Ascending aorta (tissue), 2 donors: ENCODE measurements around the gene ELL2. TPM values are rescaled to one million over a fixed set of nuclear protein-coding genes. Genes with fewer than 3 reads are reported as not detected.
"Not testable (repeated sequence)": the region's sequence is repeated elsewhere in the genome, so short reads cannot be mapped to it uniquely, and the experiment has no call there.

Source experiments
- DNase-seq, 2 donors: peaks; one replicate each; pipeline ENCODE4 v3.0.0-alpha.2; 2019; ENCODE audit warnings: low spot score in 2 of 2
- H3K27ac ChIP-seq, 2 donors: fragments of 200-600 bp; sonication (generic); one replicate each; pipeline ENCODE4 v1.5.1; 2016 to 2017; ENCODE audit warnings: mild to moderate bottlenecking in 1 of 2
- H3K27me3 ChIP-seq: fragments of 200-600 bp; sonication (generic); one replicate; pipeline ENCODE4 v1.5.1; 2017
- H3K36me3 ChIP-seq, 2 donors: fragments of 200-600 bp; sonication (generic); one replicate each; pipeline ENCODE4 v1.5.1; 2016
- H3K4me1 ChIP-seq, 2 donors: fragments of 200-600 bp; sonication (generic); one replicate each; pipeline ENCODE4 v1.5.1; 2016 to 2017; ENCODE audit warnings: mild to moderate bottlenecking in 1 of 2
- H3K4me3 ChIP-seq, 2 donors: fragments of 200-600 bp; sonication (generic); one replicate each; pipeline ENCODE4 v1.5.1; 2016 to 2017; ENCODE audit warnings: mild to moderate bottlenecking in 1 of 2
- H3K9me3 ChIP-seq, 2 donors: fragments of 200-600 bp; sonication (generic); one replicate each; pipeline ENCODE4 v1.5.1; 2016
- intact Hi-C: fragments of 100-400 bp; cut with DNase I; formaldehyde crosslinking; loops from one replicate; pipeline ENCODE4 v1.15.1; 2023
- total RNA-seq: library from RNA; depleted of rRNA; stranded (reverse); fragments of >200 nt; gene quantifications from one replicate; pipeline ENCODE4 v1.1.0, GENCODE V29; 2016
- TF ChIP-seq, protein P1 (sequence below), 3 experiments: fragments of 200-600 bp in 2 of 3; fragments of 450-650 bp in 1 of 3; sonication (generic) in 2 of 3; IDR thresholded peaks; one replicate each; pipeline ENCODE4 v1.5.1; 2016 to 2019; ENCODE audit warnings: antibody characterized with exemption in 3 of 3, mild to moderate bottlenecking in 1 of 3, moderate library complexity in 1 of 3

The ELL2 gene
- total RNA-seq, 1 donor from 2014 or later: 26.0 TPM

DNA sequence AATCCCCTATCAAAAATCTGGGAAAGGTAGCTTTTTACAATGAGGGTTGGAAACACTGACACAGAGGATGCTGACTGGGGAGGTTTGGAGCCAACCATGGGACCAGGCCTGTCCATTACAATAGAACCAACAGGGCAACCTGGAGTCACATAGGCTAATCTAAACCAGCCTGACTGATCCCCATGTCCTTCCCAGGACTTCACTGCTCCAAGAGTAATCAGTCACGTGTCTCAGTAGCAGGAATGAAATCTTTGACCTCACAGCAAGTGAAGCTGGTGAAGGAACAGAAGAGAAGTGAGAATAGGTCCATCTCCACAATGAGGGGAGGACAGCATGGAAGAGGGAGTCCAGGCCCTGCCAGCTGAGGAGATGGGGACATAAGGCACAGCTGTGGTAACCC, 123.1 kb downstream of the ELL2 start:
- intact Hi-C loops: no loop called here

DNA sequence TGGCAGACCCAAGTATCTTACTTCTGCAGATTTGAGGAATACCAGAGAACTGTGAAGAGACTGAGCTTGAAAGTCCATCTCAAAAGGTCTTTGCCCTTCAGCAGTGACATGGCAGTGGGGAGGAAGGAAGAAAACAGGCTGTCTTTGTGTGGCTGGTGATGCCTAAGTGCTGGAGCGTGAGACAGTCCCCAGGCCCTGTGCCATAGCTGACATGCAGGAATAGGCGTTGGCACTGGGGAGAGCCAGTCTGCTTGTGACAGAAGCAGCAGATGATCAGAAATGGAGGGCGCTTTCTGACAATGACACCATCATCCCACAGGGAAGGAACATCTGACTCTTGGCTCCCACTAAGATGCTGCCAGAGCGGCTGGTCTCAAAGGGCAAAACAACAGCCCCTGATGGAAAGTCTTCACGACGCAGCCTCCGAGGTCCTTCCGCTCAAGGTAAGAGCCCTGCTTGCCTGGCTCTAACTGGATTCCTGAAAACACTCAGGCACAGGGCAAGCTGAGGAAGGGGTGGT, 123.6 kb downstream of the ELL2 start:
- H3K27ac ChIP-seq: no peak overlapping the region
- no peak overlapping the region for H3K4me3 ChIP-seq
- H3K4me1 ChIP-seq: peaks cover 3 to 19% of the 10 kb centered on the region in 2 donors
- intact Hi-C loops: no loop called here
- DNase-seq: no peak
- H3K27me3 ChIP-seq: no peaks in the 10 kb centered on the region
- TF ChIP-seq, protein P1, sequence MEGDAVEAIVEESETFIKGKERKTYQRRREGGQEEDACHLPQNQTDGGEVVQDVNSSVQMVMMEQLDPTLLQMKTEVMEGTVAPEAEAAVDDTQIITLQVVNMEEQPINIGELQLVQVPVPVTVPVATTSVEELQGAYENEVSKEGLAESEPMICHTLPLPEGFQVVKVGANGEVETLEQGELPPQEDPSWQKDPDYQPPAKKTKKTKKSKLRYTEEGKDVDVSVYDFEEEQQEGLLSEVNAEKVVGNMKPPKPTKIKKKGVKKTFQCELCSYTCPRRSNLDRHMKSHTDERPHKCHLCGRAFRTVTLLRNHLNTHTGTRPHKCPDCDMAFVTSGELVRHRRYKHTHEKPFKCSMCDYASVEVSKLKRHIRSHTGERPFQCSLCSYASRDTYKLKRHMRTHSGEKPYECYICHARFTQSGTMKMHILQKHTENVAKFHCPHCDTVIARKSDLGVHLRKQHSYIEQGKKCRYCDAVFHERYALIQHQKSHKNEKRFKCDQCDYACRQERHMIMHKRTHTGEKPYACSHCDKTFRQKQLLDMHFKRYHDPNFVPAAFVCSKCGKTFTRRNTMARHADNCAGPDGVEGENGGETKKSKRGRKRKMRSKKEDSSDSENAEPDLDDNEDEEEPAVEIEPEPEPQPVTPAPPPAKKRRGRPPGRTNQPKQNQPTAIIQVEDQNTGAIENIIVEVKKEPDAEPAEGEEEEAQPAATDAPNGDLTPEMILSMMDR (IDR thresholded peaks at IDR 0.05): no peak
- H3K36me3 ChIP-seq: no peaks in the 10 kb centered on the region
- no peaks in the 10 kb centered on the region for H3K9me3 ChIP-seq

More for the DNA sequence above, 123.1 kb downstream of the ELL2 start:
- Histone ChIP-seq H3K9me3 (no peaks in the 10 kb centered on the region), H3K36me3 (no peaks in the 10 kb centered on the region), H3K27me3 (no peaks in the 10 kb centered on the region), H3K4me1 (peaks cover 3 to 19% of the 10 kb centered on the region in 2 donors), H3K4me3 (no peak overlapping the region), H3K27ac (no peak overlapping the region)
- no peak for DNase-seq
- TF ChIP-seq, protein P1 (IDR thresholded peaks at IDR 0.05): no peak

DNA sequence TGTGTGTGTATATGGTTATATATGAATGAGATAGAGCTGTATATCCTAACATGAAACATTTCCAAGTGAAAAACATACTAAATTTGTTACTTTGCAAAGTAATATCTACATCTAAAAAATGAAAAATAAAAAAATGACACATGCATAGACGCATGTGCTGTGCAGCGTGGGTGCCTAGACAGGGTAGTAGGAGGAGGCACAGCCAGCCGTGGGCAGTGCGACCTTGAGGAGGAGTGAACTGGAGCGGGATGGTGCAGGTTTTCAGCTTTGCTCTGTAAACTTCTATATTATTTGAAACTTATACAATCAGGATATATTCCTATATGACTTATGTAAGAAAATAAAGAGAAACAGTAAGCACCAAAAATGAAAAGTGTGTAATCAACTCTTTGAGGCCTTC, 124.2 kb downstream of the ELL2 start:
- TF ChIP-seq, protein P1 (IDR thresholded peaks at IDR 0.05): no peak
- Histone ChIP-seq H3K27ac (no peak overlapping the region), H3K4me1 (peaks cover 3 to 19% of the 10 kb centered on the region in 2 donors), H3K27me3 (no peaks in the 10 kb centered on the region), H3K36me3 (no peaks in the 10 kb centered on the region), H3K4me3 (no peak overlapping the region), H3K9me3 (no peaks in the 10 kb centered on the region)
- intact Hi-C loops: no loop called here
- no peak for DNase-seq

DNA sequence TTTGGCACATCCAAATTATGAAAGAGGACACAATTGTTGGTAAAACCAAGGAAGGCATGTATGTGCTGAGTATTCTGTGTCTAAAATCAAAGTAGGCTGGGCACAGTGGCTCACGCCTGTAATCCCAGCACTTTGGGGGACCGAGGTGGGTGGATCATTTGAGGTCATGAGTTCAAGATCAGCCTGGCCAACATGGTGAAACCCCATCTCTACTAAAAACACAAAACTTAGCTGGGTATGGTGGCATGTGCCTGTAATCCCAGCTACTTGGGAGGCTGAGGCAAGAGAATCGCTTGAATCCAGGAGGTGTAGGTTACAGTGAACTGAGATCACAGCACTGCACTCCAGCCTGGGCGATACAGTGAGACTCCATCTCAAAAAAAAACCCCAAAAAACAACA, 124.7 kb downstream of the ELL2 start:
- peak overlapping the region; percentile 89 to 90 for H3K27ac ChIP-seq
- intact Hi-C loops, DNase-seq, H3K36me3 ChIP-seq, H3K9me3 ChIP-seq, H3K27me3 ChIP-seq, H3K4me3 ChIP-seq: not testable (repeated sequence)
- H3K4me1 ChIP-seq: peaks cover 3 to 19% of the 10 kb centered on the region in 2 donors

DNA sequence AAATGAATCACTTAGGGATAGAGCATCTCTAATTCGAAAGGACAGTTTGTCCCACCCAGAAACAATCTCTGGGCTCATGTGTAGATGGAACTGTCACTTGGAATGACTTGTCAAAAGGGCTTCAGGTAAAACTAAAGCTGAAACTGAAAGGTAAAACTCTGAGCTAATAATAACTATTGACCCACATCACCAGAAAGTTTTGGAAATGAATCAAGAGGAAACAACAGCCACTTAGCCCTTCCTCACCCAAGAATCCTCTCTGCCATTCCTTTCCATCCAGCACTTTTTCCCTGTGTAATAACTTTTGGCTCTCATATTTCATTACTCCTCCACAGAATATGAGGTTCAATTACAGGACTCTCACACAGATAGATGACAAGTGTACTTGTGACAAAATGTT, 125.1 kb downstream of the ELL2 start:
- Histone ChIP-seq H3K36me3 (no peaks in the 10 kb centered on the region), H3K27me3 (no peaks in the 10 kb centered on the region), H3K4me1 (peaks cover 3 to 19% of the 10 kb centered on the region in 2 donors), H3K9me3 (no peaks in the 10 kb centered on the region), H3K4me3 (no peak overlapping the region), H3K27ac (peak overlapping the region; percentile 89 to 90)
- intact Hi-C loops: no loop called here
- TF ChIP-seq, protein P1 (IDR thresholded peaks at IDR 0.05): no peak
- no peak for DNase-seq

DNA sequence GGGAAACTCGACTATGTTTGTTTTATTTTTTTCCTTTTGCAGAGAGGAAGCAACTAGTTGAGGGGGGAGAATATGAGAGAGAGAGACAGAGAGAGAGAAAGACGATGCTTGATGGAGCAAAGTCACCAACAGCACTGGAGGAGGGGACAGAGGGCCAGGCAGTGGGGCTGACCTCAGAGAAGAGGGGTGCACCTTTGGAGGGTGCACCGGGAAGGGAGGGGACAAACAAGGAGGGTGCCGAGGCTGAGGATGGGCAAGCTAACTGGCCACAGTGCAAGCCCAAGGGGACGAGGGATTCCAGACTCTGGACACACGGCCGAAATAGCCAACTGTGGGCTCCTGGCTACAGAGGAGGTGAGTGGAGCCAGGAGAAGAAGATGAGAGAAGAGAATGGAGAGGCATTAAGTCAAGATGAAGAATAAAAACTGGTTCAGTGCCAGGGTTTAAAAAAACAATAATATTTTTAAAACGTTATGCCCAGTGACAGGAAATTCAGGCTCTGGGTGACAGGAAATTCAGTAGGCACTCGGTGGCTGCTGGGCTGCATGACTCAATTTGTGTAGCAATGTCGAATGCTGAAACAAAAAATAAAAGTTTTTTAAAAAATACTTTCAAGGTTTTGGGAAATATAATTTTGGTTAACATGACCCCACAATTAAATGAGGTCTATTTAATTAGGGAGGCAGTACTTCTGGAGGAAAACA, 125.8 kb downstream of the ELL2 start:
- intact Hi-C loops: loop anchor here (2.0 kb wide), 2 partner anchors 23 to 27 kb away; no protein-coding TSS in a partner anchor
- TF ChIP-seq, protein P1 (IDR thresholded peaks at IDR 0.05): no peak
- Histone ChIP-seq H3K36me3 (no peaks in the 10 kb centered on the region), H3K27me3 (no peaks in the 10 kb centered on the region), H3K27ac (peak overlapping the region; percentile 89 to 90), H3K9me3 (no peaks in the 10 kb centered on the region), H3K4me3 (peak overlapping the region; percentile 75 to 89), H3K4me1 (peaks cover 3 to 19% of the 10 kb centered on the region in 2 donors)
- peak in 1 of 2 donors; percentile 82 for DNase-seq
